NCI-H1048 (cell line): ENCODE measurements around the gene ETV3.

Source experiments
- DNase-seq: peaks from one replicate; lab custom pipeline; 2025; lab: John Stamatoyannopoulos, UW

Gene ETV3

DNA sequence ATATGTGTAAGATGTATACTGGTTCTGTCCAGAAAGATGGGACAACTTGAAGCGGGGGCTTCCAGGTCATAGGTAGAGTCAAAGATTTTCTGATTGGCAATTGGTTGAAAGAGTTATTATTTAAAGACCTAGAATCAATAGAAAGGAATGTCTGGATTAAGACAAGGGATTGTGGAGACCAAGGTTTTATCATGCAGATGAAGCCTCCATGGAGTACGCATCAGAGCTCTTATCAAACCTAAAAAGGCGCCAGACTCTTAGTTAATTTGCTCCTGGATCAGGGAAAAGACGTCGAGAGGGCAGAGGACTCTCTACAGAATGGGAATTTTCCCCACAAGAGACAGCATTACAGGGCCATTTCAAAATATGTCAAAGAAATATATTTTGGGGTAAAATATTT is 23.7 kb upstream of the ETV3 start:
- DNase-seq = no peak

- DNase-seq = no peak
These were observed 20.8 kb upstream of the ETV3 start for GRCh38 chr1:157158967-157159366.

GRCh38 chr1:157157501-157158190 is 19.5 kb upstream of the ETV3 start:
- no peak for DNase-seq

GRCh38 chr1:157156058-157156541 is 17.9 kb upstream of the ETV3 start:
- DNase-seq = no peak

DNA sequence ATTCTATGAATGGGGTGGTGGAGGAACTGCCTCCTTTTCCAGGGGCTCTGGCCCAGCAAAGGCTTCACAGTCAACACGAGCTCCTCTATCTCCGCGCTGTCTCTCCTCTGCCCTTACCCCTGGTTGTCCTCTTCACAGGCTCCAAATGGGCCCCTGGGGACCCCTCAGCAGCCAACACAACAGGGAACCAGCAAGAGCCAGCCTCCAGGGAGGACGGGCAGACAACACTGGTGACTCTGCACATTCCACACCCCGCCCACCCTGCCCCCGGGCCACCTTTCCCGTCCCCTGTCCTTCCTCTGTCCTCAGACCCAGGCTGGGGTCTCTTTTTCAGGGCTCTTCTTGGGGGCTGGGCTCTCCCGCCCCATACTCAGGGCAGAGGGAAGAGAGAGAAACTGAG is 17.5 kb upstream of the ETV3 start:
- no peak for DNase-seq

DNA sequence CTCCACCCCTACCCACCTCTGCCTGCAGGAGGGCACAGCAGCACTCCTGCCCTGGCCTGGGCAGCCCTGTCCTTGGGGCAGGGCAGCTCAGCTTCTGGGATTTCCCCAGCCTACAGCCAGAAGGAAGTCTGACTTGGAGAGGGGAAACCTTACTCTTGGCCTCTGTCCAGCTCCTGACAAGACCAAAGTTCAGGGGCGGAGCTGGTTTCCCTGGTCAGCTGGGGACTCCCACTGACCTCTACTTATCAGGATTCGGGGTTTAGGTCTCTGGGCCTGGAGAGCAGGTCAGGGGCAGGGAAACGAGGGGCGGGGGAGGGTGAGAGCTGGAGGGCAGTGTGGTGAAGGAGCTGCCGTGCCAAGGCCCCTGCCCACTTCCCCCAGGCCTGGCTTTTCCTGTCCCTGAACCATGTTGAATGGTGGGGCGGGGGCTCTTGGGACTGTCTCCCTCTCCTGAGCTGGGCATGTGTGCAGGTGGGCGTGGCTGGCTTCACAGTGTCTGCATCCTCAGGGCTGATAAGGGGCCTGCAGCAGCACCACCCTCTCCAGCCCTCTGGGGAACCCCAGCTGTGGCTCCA is 16.8 kb upstream of the ETV3 start:
- no peak for DNase-seq

DNA sequence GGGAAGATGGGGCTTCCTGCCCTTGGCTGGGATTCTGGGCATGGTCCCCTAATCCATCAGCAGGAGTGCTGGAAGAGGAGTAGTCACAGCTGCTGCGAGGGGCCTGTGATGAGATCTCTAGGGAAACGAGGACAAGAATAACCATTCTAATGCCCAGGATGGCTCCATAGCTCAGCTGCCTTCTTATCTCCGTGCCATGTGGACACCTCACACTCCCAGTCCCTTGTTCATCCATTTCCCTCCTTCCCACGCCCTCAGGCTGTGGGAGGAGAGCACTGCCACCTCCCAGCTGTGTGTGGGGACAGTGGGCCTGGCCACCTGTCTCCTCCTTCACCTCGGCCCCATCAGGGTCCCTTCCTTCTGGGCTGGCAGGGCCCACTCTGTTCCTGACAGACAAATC is 16.1 kb upstream of the ETV3 start:
- DNase-seq = no peak

GRCh38 chr1:157153746-157154145 is 15.6 kb upstream of the ETV3 start:
- DNase-seq = no peak

- no peak for DNase-seq
These were observed 14.3 kb upstream of the ETV3 start for GRCh38 chr1:157152510-157152909.

DNA sequence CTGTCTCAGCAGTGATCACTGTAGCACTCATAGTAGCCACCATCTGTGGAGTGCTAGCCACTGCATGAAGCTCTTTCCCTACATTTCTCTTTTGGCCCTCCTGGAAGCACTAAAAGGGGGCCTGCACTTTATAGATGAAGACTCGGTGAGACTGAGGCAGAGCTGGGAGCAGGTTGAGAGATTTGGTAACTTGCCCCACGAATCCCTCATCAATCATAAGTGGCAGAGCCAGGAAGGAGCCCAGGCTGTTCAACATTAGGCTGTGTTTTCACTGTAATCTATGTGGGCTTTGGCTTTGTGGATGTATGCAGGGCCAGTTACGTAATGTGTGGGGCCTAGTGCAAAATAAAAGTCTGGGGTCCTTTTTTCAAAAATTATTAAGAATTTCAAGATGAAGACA is 13.3 kb upstream of the ETV3 start:
- DNase-seq = no peak

DNA sequence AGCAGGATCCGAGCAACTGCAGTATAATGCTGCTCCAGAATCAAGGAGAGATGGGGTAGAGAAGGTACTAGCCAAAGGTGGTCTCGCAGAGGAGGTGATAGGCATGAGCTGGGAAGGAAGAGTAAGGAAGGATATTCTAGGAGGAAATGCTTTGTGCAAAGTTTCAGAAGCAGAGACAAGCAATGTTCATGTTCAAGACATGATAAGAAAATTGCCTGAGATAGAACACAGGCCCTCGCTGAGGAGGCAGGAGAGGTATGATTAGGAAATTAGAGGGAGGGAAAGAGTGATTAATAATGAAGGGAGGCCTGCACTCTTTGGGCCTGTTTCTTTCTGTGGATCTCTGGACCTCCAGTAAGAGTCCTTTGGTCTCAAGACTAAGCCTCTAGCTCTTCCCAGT is 12.9 kb upstream of the ETV3 start:
- no peak for DNase-seq

- DNase-seq = no peak
These were observed 12.4 kb upstream of the ETV3 start for GRCh38 chr1:157150631-157151030.

- no peak for DNase-seq
These were observed 9.9 kb upstream of the ETV3 start for GRCh38 chr1:157147906-157148700.

DNA sequence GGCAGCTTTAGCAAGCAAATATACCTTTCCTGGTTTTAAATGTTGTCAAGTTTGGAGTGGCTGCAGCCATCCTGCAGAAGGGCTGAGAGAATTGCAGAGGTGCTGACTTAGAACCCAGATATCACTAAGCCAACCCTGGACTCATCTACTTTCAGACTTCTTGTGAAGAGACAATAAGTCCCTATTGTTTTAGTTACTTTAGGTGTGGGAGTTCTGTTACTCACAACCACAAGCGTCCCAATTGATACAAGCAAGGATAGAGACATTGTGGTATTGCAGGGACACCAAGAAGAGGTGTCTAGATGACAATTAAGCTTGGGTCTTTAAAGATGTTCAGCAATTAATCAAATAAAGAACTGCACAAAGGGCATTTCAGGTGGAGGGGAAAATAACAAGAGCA is 8.8 kb upstream of the ETV3 start:
- DNase-seq = no peak

DNA sequence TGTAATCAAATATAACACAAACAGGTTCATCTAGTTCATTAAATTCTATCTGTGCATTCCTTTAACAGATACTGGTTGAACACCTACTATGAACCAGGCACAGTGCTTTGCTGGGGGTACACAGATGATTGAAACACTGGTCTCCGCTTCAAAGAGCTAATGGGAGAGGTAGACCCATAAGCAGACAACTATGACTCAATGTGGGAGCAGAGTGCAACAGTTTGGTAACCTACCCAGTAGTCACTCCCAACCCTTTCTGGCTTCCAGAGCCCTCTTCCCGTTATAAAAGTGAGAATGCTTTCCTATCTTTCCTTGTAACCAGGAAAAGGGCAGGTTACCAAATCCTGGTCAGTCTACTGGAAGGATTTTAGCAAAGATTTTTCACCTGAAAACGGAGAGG is 8.0 kb upstream of the ETV3 start:
- DNase-seq = no peak

GRCh38 chr1:157145076-157145475 is 6.9 kb upstream of the ETV3 start:
- DNase-seq = no peak

GRCh38 chr1:157144509-157144908 is 6.3 kb upstream of the ETV3 start:
- DNase-seq = no peak

GRCh38 chr1:157142765-157143423 is 4.7 kb upstream of the ETV3 start:
- DNase-seq = no peak

GRCh38 chr1:157142201-157142600 is 4.0 kb upstream of the ETV3 start:
- no peak for DNase-seq

- DNase-seq = no peak
These were observed 3.1 kb upstream of the ETV3 start for GRCh38 chr1:157141212-157141855.

- DNase-seq = no peak
These were observed 1.9 kb upstream of the ETV3 start for GRCh38 chr1:157140063-157140588.
